Measurements from ENCODE around the gene NACC2.
"Not testable (repeated sequence)": the region's sequence is repeated elsewhere in the genome, so short reads cannot be mapped to it uniquely, and the experiment has no call there.

Gene NACC2

GRCh38 chr9:135971111-135971766, 123.8 kb downstream of the NACC2 start:
- no peak for DNase-seq

DNA sequence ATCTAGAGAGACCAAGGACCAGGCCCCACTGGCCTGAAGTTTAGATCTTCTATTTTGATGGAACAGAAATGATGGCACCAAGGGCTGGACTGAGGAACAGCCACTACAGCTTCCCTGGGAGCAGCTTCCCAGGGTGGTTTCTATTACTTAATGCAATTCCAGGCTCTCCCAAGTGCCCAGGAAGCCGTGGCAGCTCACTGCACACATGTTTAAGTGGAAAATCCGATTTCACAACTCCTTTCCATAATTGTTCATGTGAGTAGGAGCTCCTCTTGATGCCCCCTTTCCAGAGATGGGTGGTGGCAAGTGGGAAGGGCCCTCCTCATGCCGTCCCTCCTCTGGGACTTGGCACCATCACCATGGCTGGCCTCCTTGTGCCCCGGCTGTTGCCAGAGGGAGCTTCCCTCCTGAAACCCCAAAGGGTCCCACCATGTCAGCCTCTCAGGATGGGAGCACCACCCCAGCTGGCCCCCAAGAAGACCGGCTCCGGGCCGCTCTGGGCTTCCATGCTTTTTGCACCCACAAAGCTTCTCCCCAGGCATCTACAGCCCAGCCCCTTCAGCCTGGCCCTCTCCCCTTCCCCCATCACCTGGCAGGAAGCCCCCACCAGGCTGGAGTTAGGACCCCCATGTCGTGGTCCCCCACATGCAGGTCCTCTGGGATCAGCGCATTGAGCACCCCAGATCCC, 124.8 kb downstream of the NACC2 start:
- DNase-seq, result no peak

DNA sequence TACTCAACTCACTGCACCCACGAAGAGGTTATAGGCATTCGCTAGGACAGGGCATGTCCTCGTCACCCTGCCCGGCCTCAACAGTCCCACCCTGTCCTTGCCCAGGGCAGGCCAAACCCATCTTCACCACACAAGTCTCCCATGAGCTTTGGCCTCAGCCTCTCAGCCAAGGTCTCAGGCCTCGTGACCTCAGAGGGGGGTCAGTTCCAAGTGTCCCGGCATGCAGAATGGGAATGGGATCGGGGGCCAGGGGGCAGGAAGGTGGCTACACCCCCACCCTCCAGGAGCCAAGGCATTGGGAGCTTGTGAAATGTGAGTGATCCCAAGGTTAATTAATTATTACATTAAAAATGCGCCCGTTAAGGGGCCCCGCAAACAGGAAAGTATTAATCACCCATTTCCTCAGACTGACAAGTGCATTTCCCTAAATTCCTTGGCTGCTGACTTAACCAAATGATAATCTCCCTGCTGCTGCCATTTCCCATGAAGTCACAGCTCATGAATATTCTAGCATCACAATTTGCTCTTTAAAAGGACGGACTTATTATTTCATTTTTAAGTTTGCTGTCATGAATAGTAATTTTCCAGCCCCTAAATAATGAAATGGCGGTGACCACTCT, 125.9 kb downstream of the NACC2 start:
- DNase-seq, result no peak

- DNase-seq, result no peak
These were observed 126.5 kb downstream of the NACC2 start for GRCh38 chr9:135968601-135969000.

DNA sequence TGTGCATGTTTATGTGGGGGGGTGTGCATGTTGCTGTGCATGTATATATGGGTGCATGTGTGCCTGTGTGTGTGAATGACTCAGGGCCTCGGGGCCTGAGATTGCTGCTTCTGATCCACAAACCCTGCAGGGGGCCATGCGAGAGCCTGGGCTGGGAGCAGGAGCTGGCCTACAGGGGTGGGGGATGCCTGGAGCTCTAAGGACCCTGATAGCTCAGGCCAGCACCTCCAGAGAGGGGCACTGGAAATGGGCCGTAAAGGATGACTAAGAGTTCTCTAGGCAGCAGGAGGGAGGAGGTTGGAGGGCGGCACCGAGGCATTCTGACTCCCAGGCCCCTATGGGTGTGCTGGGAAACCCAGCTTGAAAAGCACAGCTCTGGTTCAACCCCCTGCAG, 127.0 kb downstream of the NACC2 start:
- no peak for DNase-seq

DNA sequence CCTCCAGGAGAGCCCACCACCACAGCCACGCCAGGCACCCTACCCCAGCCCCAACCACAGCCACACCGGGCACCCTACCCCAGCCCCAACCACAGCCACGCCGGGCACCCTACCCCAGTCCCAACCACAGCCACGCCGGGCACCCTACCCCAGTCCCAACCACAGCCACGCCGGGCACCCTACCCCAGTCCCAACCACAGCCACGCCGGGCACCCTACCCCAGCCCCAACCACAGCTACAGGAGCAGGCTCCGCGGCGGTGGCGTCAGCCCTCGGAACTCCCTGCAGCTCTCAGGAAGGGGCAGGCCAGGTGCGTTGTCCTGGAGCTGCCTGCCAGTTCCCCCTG, 128.2 kb downstream of the NACC2 start:
- not testable (repeated sequence) for DNase-seq

- DNase-seq, result no peak
These were observed 129.8 kb downstream of the NACC2 start for GRCh38 chr9:135965124-135965756.

- DNase-seq, result no peak
These were observed 131.2 kb downstream of the NACC2 start for GRCh38 chr9:135963938-135964337.

- DNase-seq, result no peak
These were observed 131.8 kb downstream of the NACC2 start for GRCh38 chr9:135963338-135963737.

- DNase-seq, result no peak
These were observed 132.3 kb downstream of the NACC2 start for GRCh38 chr9:135962696-135963307.

GRCh38 chr9:135961811-135962695, 133.0 kb downstream of the NACC2 start:
- DNase-seq, result no peak

DNA sequence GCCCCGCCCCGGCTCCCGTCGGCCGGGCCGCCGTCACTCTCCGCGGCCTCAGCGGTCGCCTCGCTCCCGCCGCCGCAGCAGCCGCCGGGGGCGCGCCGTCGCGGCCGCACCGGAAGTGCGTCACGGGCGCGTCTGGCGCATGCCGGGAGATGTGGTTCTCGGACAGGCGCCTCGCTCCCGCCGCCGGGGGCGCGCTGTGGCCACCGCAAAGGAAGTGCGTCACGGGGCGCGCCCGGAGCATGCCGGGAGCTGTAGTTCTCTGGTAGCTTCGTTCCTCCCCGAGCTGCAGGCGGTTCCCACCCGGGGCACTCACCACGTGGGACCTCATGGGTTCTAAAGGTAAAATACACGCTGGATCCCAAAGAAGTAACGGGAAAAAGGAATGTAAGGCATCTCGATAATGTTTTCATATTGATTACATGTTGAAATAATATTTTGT, 133.8 kb downstream of the NACC2 start, which contains the start of gene UBAC1:
TSS of gene UBAC1 (minus strand) at position 97 of the 439 bp plus-strand sequence. CDS start 211 bp downstream, outside the sequence.
- DNase-seq, result peak; percentile 94

- no peak for DNase-seq
These were observed 134.4 kb downstream of the NACC2 start for GRCh38 chr9:135960411-135961276.

DNA sequence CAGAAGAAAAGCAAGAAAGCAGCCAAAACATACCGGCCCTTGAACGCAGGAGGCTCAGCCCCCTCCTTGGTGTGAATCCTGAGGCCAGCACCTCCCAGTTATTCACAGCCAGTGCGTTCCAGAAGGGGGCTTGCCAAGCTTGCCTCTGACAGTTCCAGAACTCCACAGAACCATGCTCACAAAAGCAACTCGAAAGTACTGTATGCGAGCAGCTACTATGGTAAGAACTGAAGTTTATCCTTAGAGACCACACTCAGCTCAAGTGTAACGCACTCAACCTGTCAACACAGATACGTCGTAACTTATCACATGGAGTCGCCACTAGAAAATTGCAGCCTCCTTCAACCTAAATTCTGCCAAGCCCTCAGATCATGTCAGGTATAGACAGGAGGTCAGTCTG, 135.3 kb downstream of the NACC2 start:
- no peak for DNase-seq

- DNase-seq, result no peak
These were observed 136.6 kb downstream of the NACC2 start for GRCh38 chr9:135958485-135958884.

- no peak for DNase-seq
These were observed 137.7 kb downstream of the NACC2 start for GRCh38 chr9:135957431-135957830.

DNA sequence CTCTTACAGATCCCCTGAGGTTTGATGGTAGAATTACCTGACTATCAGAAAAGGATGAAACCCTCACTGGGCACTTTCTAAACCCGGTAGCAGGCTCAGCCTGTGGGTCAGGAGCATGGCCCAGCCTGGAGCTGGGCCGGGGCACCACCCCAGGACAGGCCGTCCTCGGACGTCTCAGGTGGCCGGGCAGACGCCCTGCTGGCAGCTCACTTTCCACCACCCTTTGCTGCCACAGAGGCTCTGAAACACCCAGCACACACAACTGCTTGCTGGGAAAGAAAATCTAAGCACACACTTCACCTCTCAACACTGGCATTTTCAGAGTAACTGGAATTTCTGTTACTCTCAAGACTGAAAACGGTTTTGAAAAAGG, 138.3 kb downstream of the NACC2 start:
- no peak for DNase-seq
